ENCODE results near the gene MRPS35.
A peak's percentile ranks its signal among the peaks of the same experiment; 100 is the strongest.
"Not testable (repeated sequence)": the region's sequence is repeated elsewhere in the genome, so short reads cannot be mapped to it uniquely, and the experiment has no call there.

Gene MRPS35

GRCh38 chr12:27723212-27723611 is 12.6 kb downstream of the MRPS35 start:
- no peak overlapping the region for H3K4me3 ChIP-seq (replicated peaks; ENCODE audit: low read depth, low read length)
- no peak for DNase-seq (ENCODE audit: extremely low read depth, low read depth)
- TF ChIP-seq CTCF (IDR thresholded peaks at IDR 0.05; ENCODE audit: low read depth, low read length, missing control alignments): no peak

GRCh38 chr12:27730097-27730588 is 19.5 kb downstream of the MRPS35 start:
- TF ChIP-seq CTCF (IDR thresholded peaks at IDR 0.05; ENCODE audit: low read depth, low read length, missing control alignments): no peak
- no peak for DNase-seq (ENCODE audit: extremely low read depth, low read depth)
- no peak overlapping the region for H3K4me3 ChIP-seq (replicated peaks; ENCODE audit: low read depth, low read length)

- TF ChIP-seq CTCF (IDR thresholded peaks at IDR 0.05; ENCODE audit: low read depth, low read length, missing control alignments): peak; percentile 22
- no peak overlapping the region for H3K4me3 ChIP-seq (replicated peaks; ENCODE audit: low read depth, low read length)
- no peak for DNase-seq (ENCODE audit: extremely low read depth, low read depth)
Observed at GRCh38 chr12:27732281-27732680, 21.6 kb downstream of the MRPS35 start.

GRCh38 chr12:27733052-27733656 is 22.5 kb downstream of the MRPS35 start:
- TF ChIP-seq CTCF (IDR thresholded peaks at IDR 0.05; ENCODE audit: low read depth, low read length, missing control alignments): peak; percentile 70
- DNase-seq (ENCODE audit: extremely low read depth, low read depth): no peak
- H3K4me3 ChIP-seq (replicated peaks; ENCODE audit: low read depth, low read length): no peak overlapping the region

GRCh38 chr12:27733791-27734190 is 23.2 kb downstream of the MRPS35 start:
- TF ChIP-seq CTCF (IDR thresholded peaks at IDR 0.05; ENCODE audit: low read depth, low read length, missing control alignments): no peak
- no peak overlapping the region for H3K4me3 ChIP-seq (replicated peaks; ENCODE audit: low read depth, low read length)
- DNase-seq (ENCODE audit: extremely low read depth, low read depth): no peak

GRCh38 chr12:27734321-27734720 is 23.7 kb downstream of the MRPS35 start:
- not testable (repeated sequence) for DNase-seq (ENCODE audit: extremely low read depth, low read depth); H3K4me3 ChIP-seq (replicated peaks; ENCODE audit: low read depth, low read length)

- no peak overlapping the region for H3K4me3 ChIP-seq (replicated peaks; ENCODE audit: low read depth, low read length)
- TF ChIP-seq CTCF (IDR thresholded peaks at IDR 0.05; ENCODE audit: low read depth, low read length, missing control alignments): no peak
Observed at GRCh38 chr12:27743601-27744000, 33.0 kb downstream of the MRPS35 start.

GRCh38 chr12:27745734-27746133 is 35.1 kb downstream of the MRPS35 start:
- not testable (repeated sequence) for H3K4me3 ChIP-seq (replicated peaks; ENCODE audit: low read depth, low read length); DNase-seq (ENCODE audit: extremely low read depth, low read depth)

More at GRCh38 chr12:27743601-27744000, 33.0 kb downstream of the MRPS35 start:
- DNase-seq (ENCODE audit: extremely low read depth, low read depth): no peak

Measured in HFF-Myc (cell line).